GM19468 (cell line): ENCODE measurements around the gene LRAT.

Experiments
- ATAC-seq: cut with Tn5 transposase; IDR thresholded peaks from one replicate; pipeline ENCODE4 v1.9.1; 2021; ENCODE audit warnings: mild to moderate bottlenecking, moderate library complexity, moderate number of reproducible peaks; ENCODE audit not compliant: unreplicated experiment; ENCODE audit errors: extremely low read depth

Gene LRAT

DNA sequence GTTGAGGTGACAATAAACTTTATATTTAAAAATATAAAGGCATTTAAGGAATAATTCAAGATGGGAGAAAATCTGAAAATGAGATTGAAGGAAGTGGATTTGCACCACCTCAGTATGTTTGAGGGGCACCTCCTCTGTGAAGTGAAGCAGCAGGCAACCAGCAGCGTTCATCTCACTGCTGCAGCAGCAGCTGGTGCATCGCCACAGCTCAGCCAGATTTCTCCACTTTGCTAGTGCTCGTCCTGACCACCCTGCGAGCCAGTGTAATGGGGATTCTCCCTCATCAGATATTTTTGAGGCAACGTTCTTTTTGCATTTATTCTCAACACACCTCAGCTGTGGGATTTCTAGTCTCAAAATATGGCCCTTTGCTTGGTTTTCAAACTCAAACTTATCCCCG is 13.9 kb downstream of the LRAT start:
- no peak for ATAC-seq

DNA sequence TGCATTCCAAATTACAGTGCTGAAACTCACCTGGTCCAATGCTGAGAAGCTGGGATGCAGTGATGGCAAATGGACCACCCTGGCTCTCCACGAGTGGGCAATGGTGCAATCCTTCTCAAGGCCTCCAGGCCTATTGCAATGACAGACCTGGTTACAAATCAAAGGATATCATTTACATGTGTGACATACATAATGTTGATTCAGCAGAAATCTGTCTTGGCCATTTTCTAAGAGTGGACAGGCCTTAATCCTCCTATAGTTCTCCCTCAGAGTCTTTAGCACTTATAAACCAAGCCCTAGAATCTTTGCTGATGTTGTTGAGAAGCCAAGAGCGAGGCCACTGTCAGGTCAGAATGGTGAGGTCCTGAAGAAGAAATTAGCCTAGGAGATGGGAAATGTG is 17.1 kb downstream of the LRAT start:
- ATAC-seq, result no peak

DNA sequence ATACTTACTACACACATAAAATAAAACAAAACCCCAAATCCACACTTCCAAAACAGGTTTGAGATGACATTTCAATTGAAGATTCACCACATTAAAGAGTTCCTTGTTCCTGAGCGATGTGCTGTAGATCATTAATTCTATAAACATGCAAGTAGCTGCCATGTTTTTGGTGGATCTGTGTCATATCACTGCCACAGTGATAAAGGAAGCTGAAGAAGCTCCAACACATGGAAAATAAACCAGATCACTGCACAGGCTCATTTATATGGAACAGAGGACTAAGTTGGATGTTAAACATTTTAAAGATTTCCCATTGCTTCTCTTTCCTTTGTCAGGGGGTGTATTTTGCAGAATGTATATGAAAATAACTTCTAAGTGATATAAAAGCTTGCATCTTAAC is 34.5 kb downstream of the LRAT start:
- ATAC-seq, result no peak

DNA sequence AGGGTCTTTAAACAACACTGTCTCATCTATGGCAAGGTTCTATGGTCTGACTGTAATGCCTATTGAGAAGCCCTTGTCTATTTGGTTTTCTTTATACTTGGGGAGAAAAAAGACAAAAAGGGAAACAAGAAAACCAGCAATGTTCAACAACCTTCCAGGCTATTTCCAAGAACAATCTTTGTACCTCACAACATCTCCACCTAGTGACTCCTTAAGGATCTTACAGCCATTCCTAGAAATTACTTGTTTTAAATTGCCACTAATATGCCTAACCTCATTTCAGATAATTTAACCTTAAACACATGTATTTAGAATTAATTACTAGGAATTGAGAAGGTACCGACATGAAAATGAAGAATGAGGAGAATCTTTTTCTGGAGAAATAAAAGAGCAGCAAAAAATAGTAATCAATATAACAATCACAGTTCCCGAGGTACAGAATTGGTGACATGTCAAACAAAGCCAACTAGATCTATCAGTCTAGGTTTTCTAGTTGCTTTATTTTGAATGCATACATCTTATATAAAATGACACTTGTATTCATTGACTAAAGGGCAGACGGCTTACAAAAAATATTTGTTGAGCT is 35.7 kb downstream of the LRAT start:
- no peak for ATAC-seq

DNA sequence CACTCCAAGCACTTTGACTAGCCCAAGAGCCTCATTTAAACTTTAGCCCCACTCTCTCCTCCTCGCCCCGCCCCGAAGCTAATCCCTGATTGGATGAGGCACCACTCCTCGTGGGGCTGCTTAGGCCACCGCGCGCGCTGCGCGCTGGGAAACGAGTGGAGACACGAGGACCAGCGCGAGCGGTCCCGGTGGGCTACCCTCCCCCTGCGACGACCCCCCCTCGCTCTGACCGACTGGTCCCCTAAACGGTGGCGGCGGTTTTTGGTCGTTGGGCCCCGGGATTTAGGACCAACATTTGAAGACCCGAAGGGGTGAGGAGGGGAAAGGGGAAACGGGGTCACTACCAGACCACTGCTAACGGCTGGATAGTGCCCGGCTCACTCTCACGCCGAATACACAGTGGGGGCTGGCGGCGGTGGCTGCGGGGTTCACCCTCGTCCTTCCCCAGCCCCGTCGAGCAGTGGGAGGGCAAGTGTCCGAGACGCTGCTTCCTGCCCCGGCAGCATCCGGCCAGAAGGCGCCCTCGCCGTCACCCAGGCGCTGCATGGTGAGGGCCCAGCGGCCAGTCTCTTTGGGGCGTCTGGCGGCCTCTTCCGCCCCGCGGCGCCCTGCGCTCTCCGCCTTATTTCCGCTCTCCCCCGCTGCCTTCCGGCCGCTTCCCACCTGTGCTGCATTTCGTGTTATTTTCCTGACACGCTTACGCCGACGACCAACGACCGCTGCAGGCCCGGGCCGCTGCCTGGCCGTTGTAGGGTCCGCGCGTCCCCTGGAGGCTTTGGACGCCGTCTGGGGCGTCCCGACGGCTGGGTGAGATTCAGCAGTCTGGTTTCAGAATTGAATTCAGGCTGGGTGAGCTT is 37.6 kb downstream of the LRAT start, which contains the start of gene RBM46:
TSS of gene RBM46 (plus strand) at position 147 of the 857 bp plus-strand sequence. CDS start 15,481 bp downstream, outside the sequence.
- no peak for ATAC-seq

DNA sequence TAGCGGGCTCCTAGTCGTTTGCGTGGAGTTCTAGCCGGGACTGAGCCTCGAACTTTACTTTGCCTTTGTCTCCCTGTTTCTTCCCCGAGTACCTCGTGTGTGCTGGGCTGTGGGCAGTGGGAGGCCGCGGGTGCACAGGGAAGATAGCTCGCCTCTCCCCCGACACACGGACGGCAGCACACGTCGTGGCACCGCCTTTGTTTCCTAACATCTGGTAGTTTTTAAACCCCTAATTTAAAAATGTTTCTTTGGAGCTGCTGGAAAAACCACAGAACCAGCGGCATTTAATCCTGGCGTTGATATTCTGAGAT is 38.1 kb downstream of the LRAT start:
- ATAC-seq, result no peak
